ENCODE measurements around the gene PPFIA2. TPM values are rescaled to one million over a fixed set of nuclear protein-coding genes. Genes with fewer than 3 reads are reported as not detected.

PPFIA2 gene
- total RNA-seq, 6 experiments from 2014 or later: 0.12 to 1.2 (median 0.56) TPM; not detected in 2

DNA sequence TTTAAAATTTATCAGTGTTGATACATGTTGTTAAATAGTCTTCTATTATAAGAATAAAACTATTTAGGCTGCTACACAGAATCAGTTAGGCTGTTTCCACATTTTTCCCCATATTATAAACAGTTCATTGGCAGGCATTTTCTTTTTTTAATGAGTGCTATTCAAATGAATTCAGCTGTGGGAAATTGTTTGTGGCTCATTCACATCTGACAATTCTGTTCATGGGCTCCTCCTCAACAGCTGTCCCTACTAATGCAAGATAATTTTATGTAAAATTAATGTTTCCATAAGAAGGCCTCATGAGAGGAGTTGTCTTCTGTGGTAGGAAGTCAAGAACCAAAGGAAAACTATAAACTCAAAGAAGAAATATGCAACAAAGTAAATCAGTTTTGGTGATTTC, 218.0 kb downstream of the PPFIA2 start:
- Histone ChIP-seq H3K27ac (no peak overlapping the region), H3K36me3 (no peaks in the 10 kb centered on the region), H3K27me3 (no peaks in the 10 kb centered on the region), H3K4me1 (no peaks in the 10 kb centered on the region), H3K4me3 (no peak overlapping the region), H3K9me3 (no peaks in the 10 kb centered on the region)
- ATAC-seq (no peak), DNase-seq (no peak)
- no peak for TF ChIP-seq POLR2A (IDR thresholded peaks at IDR 0.05)
- TF ChIP-seq, protein P1, sequence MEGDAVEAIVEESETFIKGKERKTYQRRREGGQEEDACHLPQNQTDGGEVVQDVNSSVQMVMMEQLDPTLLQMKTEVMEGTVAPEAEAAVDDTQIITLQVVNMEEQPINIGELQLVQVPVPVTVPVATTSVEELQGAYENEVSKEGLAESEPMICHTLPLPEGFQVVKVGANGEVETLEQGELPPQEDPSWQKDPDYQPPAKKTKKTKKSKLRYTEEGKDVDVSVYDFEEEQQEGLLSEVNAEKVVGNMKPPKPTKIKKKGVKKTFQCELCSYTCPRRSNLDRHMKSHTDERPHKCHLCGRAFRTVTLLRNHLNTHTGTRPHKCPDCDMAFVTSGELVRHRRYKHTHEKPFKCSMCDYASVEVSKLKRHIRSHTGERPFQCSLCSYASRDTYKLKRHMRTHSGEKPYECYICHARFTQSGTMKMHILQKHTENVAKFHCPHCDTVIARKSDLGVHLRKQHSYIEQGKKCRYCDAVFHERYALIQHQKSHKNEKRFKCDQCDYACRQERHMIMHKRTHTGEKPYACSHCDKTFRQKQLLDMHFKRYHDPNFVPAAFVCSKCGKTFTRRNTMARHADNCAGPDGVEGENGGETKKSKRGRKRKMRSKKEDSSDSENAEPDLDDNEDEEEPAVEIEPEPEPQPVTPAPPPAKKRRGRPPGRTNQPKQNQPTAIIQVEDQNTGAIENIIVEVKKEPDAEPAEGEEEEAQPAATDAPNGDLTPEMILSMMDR (IDR thresholded peaks at IDR 0.05): no peak
- intact Hi-C loops (cut with DNase I): no loop called here

DNA sequence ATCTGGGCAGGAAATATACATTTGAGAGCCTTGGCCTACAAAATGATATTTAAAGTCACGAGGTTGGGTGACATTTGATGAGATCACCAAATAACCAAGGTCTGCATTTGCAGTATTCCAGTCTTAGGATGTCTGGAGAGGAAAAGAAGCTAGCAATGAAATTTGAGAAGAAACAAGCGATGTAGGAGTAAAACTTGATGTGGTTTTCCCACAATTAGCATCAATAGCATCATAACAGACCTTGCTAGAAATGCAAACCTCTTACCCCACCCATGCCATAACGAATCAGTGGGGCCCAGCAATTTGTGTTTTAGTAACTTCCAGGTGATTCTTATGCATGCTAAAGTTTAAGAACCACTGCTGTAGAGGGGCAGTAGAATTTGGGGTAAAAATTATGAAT, 219.9 kb downstream of the PPFIA2 start:
- no peaks in the 10 kb centered on the region for H3K4me1 ChIP-seq
- no peaks in the 10 kb centered on the region for H3K9me3 ChIP-seq
- H3K27me3 ChIP-seq: no peaks in the 10 kb centered on the region
- WGBS (ENCODE audit: insufficient coverage, low coverage, low lambda C conversion rate, missing lambda C conversion rate): 40% methylated on average over 3 of the region's 3 CpGs
- H3K4me3 ChIP-seq: no peak overlapping the region
- no peak overlapping the region for H3K27ac ChIP-seq
- ATAC-seq: no peak
- no peak for DNase-seq
- intact Hi-C loops (cut with DNase I): no loop called here
- TF ChIP-seq, protein P1 (IDR thresholded peaks at IDR 0.05): no peak
- no peak for TF ChIP-seq POLR2A (IDR thresholded peaks at IDR 0.05)
- no peaks in the 10 kb centered on the region for H3K36me3 ChIP-seq

DNA sequence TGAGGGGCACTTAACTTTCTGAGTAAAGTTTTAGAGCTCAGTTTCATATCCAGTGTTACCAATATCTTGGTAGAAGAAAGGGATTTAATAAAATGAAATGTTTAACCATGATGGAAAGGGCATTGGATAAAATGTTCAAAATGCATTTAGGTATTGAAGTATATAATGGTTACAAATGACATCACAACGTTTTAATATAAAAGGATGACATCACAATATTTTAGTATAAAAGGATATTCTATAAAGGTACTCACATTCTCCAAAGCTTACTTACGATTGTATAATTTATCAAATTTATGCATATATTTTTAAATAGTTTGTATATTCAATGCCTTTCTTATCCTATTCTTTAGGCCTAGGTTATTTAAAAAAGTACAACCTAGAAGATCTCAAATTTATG, 226.1 kb downstream of the PPFIA2 start:
- WGBS (ENCODE audit: insufficient coverage, low coverage, low lambda C conversion rate, missing lambda C conversion rate): 36% methylated on average over 2 of the region's 2 CpGs
- H3K27me3 ChIP-seq: no peaks in the 10 kb centered on the region
- H3K9me3 ChIP-seq: no peaks in the 10 kb centered on the region
- H3K4me1 ChIP-seq: no peaks in the 10 kb centered on the region
- TF ChIP-seq, protein P1 (IDR thresholded peaks at IDR 0.05): no peak
- no peak for TF ChIP-seq POLR2A (IDR thresholded peaks at IDR 0.05)
- intact Hi-C loops (cut with DNase I): no loop called here
- no peak overlapping the region for H3K27ac ChIP-seq
- no peak overlapping the region for H3K4me3 ChIP-seq
- ATAC-seq (no peak), DNase-seq (no peak)
- H3K36me3 ChIP-seq: no peaks in the 10 kb centered on the region

DNA sequence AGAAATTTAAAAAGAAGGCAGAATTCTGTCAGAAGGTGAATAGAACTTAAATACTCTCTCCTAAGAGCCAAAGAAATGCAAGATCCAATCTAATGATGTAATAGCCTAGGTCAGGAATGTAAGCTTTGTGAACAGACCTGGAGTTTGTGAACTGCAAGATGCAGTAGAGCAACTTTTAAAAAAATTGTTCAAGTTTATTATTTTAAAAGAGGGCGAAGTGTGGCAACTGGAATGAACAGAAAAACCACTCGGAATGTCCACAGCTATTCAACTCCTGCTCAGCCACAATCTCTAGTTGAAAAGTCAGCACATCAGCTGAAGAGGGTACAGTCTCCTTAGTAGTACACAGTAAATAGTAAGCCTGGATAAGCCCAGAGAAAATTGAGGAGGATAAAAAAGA, 228.8 kb downstream of the PPFIA2 start:
- Histone ChIP-seq H3K4me3 (no peak overlapping the region), H3K9me3 (no peaks in the 10 kb centered on the region), H3K27me3 (no peaks in the 10 kb centered on the region), H3K36me3 (no peaks in the 10 kb centered on the region), H3K4me1 (no peaks in the 10 kb centered on the region), H3K27ac (no peak overlapping the region)
- ATAC-seq (no peak), DNase-seq (no peak)
- TF ChIP-seq, protein P1 (IDR thresholded peaks at IDR 0.05): no peak
- no peak for TF ChIP-seq POLR2A (IDR thresholded peaks at IDR 0.05)
- intact Hi-C loops (cut with DNase I): no loop called here
- WGBS (ENCODE audit: insufficient coverage, low coverage, low lambda C conversion rate, missing lambda C conversion rate): 38% methylated on average over 2 of the region's 2 CpGs
